ENCODE results near the gene MRGPRD.
"Not testable (repeated sequence)": the region's sequence is repeated elsewhere in the genome, so short reads cannot be mapped to it uniquely, and the experiment has no call there.

The MRGPRD gene

DNA sequence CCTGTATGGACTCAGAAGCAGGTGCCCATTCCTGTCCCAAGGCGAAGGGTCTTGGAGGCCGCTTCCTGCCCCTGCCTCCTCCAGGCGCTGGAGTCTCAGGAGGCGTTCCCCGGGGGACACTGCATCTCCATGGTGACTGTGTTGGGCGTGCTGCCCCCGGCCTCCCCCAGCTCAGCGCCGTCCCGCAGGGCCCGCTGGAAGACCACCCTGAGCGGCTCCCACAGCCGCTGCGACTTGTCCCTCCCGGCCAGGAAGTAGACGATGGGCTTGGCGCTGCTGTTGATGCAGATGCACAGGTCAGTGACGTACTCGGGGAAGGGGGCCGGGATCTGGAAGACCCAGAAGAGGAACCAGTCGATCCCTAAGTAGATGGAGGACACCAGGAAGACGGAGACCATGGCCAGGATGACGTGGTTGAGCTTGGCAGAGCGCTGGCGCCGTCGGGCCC, 24.4 kb upstream of the MRGPRD start:
- no peak for DNase-seq

DNA sequence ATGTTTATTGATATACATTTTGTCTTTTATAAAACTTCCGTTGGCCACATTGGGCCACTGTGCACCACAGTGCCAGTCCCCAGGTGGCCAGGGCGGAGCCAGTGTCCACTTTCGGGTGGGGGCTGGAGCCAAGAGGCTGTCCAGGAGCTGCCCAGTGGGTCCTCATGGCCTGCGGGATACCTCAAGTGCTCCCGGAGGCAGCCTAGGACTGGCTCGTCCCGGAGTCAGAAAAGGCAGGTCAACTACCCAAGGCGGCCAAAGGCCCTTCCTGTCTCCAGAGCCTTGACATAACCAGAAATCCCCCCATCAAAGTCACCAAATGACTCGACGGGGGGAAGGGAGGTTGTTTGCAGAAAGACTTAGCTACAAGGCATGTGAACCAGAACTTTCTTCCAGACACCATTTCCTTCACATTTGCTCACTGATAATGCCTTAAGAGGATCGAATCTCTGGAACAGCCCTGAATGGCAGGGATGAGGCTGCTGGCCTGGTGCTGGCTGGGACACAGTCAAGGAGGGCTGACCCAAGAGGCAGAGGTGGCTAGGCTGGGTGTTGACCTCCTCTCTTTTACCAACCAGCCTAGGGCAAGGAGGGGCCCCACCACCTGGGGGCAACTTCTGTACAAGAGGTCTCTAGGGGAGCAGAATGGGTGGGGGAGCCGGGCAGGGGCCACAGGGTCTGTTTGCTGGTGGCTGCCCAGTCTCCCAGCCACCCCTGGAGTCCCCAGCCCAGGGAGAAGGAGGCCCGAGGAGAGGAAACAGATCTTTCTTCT, 23.8 kb upstream of the MRGPRD start:
- DNase-seq = no peak

DNA sequence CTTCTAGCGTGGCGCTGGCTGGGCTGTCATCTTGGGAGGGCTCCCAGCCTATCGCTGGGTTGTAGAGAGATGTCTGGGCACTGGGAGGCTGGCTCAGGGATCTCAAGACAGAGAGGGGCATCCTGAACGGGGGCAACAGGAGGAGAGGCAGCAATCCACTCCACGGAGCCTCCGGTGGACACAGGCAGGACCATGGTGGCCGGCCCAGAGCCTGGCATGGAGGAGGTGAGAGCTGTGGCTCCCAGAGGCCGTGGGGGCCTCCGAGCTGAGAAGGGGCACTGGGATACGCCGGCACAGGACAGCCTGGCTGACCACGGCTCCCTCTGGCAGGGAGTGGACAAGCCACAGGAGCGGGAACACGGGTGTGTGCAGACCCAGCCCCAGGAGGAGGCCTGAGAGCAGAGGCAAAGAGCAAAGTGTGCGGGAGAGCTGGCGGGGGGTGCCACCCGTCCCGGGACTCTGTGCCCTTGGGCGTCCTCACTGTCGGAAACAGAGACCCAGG, 23.1 kb upstream of the MRGPRD start:
- no peak for DNase-seq

DNA sequence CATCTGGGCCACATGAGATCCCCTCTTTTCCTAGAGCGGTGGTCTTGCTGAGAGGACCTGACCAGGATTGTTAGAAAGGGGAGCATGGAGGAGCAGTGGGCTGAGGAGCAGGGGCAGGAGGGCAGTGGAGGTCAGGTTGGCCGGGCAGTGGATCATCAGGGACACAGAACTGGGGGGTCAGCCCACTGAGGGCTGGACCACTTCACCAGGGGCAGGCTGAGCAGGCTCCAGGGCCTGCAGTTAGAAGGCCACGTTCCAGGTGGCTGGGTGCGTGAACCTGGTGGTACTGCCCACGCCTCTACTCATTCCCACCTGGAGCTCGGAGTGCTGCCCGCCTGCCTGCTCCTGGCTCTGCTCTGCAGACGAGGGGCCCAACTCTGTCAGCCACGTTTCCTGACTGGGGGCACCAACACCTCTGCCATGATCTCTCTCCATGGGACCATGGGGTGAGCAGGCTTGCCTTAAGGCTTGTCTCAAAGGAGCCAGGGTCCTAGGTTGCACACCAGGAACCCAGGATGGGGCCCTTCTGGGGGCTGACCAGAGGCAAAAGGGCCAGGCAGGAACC, 22.6 kb upstream of the MRGPRD start:
- no peak for DNase-seq

DNA sequence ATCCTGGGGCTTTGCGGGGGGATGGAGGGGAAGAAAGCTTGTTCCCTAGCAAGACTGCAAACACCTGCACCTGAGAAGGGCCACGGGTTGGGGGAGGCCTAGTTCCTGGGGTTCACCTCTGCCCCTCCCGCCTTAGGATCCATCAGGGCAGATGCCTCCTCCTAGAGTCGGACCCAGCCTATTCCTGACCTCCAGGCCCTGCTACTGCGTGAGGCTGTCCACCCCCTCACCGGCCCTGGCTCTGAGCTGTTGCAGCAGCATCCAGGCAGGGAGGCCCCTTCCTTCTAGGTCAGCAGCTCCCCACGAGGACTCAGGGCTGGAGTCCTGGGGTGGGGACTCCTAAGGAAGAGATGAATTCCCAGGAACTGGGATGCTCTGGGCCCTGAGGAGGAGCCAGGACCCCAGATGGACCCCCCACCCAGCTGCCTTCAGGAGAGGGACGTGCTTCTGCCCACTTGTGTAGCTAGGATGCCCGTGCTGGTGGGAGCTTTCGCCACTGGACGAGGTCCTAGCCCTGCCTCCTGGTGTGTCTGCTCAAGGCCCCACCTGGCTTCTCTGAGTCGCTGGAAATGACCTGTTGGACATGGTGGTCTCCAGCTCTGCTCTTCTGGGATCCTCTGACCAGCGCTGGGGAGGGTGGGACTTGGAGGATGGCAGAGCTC, 21.9 kb upstream of the MRGPRD start:
- DNase-seq = no peak

DNA sequence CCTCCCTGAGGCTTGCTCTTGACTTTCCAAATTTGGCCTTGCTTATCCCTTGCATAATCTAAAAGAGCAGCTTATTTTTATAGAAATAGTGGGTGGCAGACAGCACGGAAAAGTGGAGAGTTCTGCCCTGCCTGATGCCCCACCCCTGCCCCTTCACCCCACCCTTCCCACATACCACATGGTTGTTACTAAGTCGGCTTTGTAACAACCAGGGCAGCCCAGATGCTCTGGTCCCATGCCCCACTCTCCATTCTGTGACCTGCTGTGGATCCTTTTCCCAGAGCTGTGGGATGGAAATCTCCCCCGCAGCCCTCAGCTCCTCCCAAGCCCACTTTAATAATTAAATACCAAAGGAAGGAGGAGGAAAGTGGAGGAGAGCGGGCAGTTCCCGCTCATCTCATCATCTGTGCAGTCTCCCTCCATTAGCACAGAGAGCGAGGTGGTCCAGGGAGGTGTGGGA, 21.4 kb upstream of the MRGPRD start:
- no peak for DNase-seq

DNA sequence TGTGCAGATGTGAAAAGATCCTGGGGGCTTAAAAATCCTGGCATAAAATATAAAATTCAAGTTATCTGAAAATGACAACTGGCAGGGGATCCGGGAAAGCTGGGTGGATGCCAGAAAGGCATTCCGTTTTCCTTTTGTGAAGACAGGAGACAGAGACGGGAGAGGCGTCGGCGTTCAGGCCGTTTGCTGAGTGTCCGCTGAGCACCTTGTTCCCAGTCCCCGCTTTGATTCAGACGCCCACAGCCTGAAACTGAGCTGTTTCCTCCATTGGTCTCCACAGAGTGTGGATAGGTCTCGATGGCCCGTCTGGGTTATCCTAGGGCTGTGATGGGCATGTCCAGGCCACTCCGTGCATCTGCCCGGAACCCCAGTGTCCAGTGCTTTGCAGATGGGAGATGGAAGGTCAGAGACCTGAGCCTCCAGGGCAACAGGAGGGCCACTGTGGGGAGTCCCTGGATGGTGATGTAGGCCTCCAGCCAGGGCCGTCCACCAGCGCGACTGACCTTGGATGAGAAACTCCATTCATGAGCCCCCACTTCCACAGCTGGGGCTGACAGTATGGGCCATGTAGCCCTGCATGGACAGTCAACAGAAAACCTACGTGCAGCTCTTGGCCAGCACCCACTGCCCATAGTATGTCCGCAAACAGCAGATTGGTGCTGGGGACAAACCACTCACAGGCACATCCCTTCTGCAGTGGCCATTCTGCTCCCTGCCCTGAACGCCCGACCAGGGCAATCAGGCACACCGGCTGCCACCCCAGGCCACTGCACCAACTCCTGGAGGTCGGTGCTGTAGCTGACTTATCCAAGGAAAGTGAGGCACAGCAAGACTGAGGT, 20.7 kb upstream of the MRGPRD start:
- DNase-seq = no peak

DNA sequence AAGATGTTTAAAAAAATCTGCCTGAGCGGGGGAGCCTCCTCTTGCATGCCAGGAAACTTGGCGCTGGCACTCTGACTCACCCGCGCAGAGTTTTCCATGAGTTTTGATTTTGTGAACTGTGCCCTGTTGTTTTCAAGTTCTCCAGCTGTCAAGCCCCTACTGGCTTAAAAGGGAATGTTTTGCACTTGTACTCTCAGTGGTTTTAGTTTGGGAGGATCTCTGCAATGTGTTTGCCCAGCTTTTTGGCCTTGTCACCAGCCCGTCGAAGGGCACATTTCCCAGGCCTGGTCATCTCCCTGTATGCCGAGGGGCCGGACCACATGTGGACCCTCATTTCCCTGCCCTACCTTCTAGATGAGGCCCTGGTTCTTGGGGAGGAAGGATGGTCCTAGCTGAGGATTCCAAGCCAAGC, 20.1 kb upstream of the MRGPRD start:
- DNase-seq = peak; percentile 9

DNA sequence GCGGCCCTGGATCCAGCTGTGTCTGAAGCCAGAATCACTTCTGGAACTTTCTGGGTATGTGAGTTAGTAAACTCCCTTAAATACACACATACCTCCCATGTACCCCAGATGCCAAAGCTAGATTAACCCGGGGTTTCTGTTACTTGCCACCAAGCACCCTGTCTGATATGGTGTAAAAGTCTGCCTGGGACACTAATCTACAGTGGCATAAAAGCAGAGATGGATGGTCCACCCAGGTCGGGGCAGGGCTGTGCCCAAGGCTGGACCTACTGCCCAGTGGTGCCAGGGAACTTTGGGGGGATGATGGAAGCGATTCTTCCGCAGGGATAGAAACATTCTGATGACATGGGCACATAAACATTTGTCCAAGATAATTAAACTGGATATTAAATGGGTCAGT, 19.6 kb upstream of the MRGPRD start:
- no peak for DNase-seq

DNA sequence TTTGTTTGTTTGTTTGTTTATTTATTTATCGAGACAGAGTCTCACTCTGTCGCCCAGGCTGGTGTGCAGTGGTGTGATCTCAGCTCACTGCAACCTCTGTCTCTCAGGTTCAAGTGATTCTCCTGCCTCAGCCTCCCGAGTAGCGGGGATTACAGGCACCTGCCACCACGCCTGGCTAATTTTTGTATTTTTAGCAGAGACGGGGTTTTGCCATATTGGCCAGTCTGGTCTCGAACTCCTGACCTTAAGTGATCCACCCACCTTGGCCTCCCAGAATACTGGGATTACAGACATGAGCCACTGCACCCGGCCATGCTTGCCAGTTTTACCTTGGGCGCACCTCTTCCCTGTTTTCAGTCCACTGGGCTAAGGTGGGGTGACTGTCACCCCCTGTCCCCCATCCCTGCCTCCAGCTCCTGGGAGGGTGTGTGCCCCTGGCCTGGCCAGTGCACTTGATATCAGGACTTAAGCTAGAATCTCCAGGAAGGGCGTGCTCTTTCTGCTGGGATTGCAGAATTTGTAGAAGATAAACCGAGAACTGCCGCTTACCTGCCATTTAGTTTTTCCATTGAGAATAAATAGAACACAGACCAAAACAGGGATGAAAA, 19.1 kb upstream of the MRGPRD start:
- not testable (repeated sequence) for DNase-seq

DNA sequence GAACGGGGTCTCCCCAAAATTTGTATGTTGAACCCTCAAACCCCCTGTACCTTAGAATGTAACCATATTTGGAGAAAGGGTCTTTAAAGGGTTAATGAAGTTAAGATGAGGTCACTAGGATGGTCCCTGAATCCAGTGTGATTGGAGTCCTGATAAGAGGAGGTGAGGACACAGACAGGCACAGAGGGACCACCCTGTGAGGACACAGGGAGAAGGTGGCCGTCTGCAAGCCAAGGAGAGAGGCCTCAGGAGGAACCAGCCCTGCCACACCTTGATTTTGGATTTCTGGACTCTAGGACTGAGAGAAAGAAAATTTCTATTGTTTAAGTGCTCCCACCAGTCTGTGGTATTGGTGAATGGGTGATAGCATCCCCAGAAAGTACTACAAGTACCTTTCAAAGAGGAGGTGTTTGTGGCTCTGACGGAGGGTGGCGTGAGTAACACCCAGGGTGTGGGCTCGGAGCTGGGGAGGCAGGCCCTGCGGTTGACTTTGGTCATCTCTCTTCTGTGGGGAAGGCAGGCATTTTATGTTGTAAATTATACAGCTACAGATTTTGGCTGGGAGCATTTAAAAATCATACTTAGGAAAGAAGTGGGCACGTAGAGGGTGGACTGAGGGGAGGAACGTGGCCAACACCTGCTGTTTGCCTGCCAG, 18.4 kb upstream of the MRGPRD start:
- no peak for DNase-seq

DNA sequence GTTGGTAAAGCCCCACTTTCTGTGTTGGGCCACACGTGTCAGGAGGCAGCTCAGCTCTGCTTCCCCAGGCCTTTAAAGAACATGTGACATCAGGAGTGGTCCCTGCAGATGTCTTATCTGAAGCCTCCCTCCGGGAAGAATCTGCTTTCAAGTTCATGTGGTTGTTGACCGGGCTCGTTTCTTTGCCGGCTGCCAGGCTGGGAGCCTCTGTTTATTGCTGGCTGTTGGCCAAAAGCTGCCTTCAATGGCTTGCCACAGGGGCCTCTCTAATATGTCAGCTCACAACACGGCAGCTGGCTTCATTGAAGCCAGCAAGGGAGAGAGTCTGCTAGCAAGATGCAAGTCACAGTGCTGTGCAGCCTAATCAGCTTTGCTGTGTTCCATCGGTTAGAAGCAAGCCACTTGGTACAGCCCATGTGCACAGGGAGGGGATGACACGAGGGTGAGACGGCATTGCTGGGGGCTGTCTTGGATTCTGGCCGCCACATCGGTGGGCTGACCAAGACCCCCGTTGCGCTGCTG, 17.7 kb upstream of the MRGPRD start:
- peak; percentile 89 for DNase-seq

DNA sequence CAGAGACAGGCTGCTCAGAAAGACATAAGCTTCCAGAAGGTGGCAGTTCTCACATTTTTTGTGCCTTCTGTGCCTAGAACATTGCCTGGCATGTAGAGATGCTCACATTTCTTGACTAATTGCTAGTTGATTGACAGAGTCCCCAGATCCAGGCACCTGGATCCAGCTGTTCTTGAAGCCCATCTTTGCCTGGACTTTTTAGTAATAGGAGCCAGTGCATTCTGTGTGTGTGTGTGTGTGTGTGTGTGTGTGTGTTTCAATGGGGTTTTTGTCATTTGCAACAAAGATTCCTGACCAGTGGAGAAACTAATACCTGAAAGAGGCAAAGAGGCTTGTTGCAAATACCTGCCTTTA, 17.2 kb upstream of the MRGPRD start:
- no peak for DNase-seq

DNA sequence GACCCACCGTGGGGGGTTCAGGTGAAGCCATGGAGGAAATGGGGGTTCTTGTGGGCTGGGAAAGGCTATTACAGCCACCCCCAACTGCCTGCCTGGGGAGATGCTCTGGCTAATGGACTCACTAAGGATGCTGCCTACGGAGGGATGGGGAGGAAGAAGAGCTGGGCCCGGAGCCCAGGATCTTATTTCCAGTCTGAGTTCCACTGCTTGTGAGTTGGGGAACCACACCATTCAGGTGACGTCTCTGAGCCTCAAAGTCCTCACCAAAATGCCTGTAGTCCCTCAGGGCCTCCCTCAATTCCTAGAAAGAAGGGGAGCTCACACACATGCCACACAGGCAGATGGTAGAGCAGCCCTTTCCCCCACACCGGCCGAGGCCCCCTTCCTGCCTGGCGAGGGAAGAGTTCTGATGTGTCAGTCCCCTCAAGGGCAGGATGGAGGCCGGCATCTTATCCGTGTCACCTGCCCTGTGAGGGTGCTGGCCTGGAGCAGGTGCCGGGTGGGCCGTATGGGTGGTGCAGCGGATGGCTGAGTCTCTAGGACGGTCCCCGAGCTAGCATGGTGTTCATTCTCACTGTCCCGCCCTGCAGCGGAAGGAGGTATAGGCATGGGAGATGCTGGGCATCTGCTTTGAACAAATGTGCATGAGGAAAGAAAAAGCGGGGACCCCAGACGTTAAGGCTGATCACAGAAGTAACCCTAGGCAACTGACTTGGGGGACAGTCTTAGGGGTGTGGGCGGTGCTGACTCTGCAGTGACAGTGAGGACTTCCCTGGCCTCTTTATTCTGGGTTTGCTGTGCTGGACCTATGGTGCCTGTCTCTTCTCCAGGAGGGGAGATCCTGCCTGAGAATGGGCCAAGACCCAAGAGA, 16.6 kb upstream of the MRGPRD start:
- DNase-seq = no peak

DNA sequence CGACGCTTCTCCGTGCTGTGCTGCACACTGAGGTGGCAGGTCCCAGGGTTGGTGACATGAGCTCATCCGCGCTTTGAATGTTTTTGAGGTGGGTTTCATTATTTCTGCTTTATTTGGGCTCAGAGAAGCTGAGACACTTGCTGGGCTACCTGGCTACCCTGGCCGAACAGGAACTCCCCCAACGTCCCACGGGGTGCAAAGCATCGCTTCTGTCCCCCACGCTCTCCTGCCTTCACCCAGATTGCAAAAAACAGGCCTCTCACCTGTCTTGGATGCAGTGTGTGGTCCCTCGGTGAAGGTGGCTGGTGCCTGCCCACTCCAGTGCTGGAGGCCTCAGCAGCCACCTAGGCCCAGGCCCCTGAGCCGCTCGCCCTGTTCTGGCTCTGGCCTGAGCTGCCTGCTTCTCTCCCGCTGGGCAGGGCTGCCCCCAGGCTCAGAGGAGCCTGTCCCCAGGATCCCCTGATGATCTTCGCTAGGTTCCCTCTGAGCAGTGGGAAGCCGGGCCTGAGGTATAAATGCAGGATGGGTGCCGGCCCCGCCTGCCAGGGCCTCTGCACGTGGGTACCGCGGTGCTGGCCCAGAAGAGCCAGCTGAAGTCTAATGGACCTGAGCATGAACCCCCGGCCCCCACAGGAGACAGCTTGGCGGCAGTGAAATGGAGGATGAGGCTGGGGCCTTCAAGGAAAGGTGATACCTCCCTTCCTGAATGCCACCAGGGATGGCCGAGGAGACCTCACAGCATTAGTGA, 15.8 kb upstream of the MRGPRD start:
- DNase-seq = no peak

DNA sequence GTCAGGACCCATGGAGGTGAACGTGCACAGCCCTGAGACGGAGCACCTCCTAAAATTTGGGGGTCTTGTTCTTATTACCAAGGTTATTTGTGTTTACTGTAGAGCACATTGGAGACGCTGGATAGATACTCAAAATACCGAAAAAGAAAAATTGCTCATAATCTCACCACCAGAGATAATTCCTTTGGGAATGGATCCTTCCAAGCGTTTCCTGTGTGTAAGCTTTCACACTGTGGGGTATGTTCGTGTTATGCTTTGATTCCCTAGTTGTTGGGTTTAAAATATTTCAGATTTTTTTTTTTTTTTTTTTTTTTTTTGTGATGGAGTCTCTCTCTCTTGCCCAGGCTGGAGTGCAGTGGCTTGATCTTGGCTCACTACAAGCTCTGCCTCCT, 14.1 kb upstream of the MRGPRD start:
- no peak for DNase-seq

DNA sequence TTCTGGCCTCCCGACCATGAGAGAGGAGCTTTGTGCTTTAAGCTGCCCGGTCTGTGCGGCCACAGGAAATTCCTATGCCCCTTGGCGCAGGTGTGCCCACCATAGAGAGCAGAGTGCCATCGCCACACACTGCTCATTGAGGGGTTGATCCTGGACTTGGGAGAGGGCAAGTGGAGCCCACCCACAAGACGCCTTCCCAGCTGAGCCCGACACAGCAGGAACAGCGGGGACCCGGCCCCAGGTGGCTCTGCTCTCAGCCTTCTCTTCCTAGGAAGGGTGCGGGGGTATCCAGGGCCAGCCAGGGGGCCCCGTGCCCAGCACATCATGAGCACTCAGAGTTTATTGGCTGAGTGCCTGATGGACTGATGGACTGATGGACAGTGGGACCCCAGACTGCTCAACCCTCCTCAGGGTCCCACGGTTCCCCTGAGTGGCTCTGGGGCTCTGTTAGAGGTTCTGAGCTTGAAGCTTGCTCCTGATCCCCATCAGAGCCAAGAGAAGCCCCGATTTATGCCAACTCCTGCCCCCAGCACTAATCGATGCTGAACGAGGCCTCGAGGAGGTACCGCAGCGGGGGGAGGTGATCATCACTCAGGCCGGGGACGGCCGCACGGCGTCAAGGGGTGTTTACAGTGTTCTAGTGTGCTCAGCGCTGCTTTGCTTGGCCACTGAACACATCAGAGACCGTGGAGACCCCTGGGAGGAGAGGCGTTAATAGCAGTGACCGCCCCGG, 13.5 kb upstream of the MRGPRD start:
- DNase-seq = no peak

DNA sequence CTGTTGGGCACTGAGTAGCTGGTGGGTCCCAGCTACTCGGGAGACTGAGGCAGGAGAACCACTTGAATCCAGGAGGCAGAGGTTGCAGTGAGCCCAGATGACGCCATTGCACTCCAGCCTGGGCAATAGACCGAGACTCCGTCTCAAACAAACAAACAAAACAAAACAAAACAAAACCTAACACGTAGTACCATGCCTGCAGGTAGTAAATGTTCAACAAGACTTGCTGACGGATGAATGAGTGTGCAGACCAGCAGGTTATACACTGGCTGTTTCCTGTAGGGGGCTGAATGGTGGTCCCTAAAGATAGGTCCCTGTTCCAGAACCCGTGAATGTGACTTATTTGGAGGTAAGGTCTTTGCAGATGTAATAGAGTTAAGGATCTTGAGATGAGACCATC, 12.8 kb upstream of the MRGPRD start:
- no peak for DNase-seq

DNA sequence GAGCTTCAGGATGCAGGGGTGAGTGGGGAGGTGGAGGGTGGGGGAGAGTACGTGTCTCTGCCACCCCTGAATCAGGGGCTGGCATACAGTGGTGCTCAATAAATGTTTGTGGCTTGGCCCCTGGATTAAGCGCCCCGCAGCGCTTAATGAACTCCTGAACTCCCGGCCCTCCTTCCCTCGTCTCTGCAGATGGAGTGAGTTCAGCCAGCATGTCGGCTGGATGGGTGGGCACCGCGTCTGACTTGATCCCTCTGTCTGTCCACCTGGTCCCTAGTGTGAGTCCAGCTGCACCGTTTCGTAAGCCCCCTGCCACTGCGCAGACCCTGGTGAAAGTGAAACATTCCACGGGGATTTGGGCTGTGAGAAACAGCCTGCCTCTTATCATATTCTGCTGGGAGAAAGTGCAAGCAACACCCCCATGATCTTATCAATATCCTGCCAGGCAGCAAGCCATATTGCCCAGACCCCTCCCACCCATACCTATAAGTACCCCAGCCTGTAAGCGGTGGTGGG, 12.0 kb upstream of the MRGPRD start:
- DNase-seq = no peak

Measured in NCI-H2171 (cell line).